ENCODE measurements around the gene TFEB.

The TFEB gene

DNA sequence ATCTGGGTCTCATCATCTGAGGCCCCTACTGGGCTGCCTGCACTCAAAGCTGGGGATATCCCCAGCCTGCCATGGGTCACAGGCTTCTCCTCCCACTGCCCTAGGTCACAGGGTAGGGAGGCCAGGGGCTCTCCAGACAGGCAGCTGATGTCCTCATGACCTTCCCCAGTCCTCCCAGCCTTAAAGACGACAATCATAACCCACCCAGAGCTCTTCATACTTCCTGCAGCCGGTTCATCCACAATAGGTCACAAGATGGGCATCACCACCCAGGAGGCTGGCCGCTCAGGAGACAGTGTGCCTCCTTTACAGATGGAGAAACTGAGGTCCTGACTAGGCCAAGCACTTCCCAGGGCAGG is 15.2 kb downstream of the TFEB start:
- Histone ChIP-seq H3K27me3 (ENCODE audit: control insufficient read depth in 1 of 2, insufficient read depth in 2 of 2, low read length in 2 of 2) (no peaks in the 10 kb centered on the region), H3K4me3 (ENCODE audit: low read length in 2 of 2) (no peak overlapping the region), H3K27ac (ENCODE audit: low read length) (no peak overlapping the region), H3K36me3 (ENCODE audit: control insufficient read depth in 2 of 2, insufficient read depth in 2 of 2, low read length in 2 of 2) (no peaks in the 10 kb centered on the region), H3K9me3 (ENCODE audit: control insufficient read depth in 2 of 2, low read length in 2 of 2) (no peaks in the 10 kb centered on the region), H3K9ac (ENCODE audit: low read length in 2 of 2) (no peak overlapping the region), H3K4me1 (ENCODE audit: control insufficient read depth, insufficient read depth, low read length) (peaks cover 39% of the 10 kb centered on the region)

DNA sequence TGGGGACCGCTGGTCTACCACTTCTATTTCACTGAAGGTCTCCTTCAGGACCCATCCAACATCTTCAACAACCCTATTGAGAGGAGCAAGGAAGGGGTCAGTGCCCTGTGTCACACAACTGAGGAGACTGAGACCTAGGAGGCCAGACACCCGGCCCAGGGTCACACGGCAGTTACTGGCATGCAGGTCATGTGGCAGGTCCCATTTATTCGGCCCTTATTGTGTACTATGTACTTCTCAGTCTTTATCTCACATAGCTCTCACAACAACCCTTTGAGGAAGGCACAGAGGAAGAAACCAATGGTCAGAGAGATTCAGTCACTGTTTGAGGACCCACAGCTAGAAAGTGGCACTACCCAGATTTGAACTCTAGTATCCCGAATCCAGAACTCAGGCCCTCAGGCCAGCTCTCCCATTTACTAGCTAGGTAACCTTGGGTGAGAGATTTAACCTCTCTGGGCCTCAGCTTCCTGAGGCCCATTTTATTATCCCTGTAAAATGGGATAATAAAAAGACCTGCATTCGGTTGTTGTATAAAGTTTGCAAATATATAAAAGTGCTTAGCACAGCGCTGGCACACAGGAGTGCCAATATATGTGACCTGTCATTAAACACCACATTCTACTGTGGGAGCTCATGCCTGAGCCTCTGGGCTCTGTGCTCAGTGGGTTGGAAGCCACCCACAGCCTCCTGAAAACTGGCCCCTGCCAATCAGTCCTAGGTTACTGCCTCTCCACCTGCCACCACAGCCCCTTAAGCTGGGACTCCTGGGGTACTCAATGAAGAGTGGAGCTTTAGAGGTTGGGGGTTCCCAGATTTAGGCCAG is 15.8 kb downstream of the TFEB start:
- Histone ChIP-seq H3K27me3 (ENCODE audit: control insufficient read depth in 1 of 2, insufficient read depth in 2 of 2, low read length in 2 of 2) (no peaks in the 10 kb centered on the region), H3K9me3 (ENCODE audit: control insufficient read depth in 2 of 2, low read length in 2 of 2) (no peaks in the 10 kb centered on the region), H3K27ac (ENCODE audit: low read length) (no peak overlapping the region), H3K4me3 (ENCODE audit: low read length in 2 of 2) (no peak overlapping the region), H3K36me3 (ENCODE audit: control insufficient read depth in 2 of 2, insufficient read depth in 2 of 2, low read length in 2 of 2) (no peaks in the 10 kb centered on the region), H3K9ac (ENCODE audit: low read length in 2 of 2) (no peak overlapping the region), H3K4me1 (ENCODE audit: control insufficient read depth, insufficient read depth, low read length) (peaks cover 35% of the 10 kb centered on the region)

DNA sequence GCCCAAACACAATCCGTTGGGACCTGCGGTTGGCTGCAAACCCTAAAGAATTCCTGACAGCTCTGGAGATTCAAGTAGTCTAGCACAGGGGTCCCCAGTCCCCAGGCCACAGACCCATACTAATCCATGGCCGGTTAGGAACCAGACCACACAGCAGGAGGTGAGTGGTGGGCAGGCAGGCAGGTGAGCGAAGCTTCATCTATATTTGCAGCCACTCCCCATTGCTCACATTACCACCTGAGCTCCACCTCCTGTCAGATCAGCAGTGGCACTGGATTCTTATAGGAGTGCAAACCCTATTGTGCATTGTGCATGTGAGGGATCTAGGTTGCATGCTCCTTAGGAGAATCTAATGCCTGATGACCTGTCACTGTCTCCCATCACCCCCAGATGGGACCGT is 16.6 kb downstream of the TFEB start:
- Histone ChIP-seq H3K27me3 (ENCODE audit: control insufficient read depth in 1 of 2, insufficient read depth in 2 of 2, low read length in 2 of 2) (no peaks in the 10 kb centered on the region), H3K4me3 (ENCODE audit: low read length in 2 of 2) (no peak overlapping the region), H3K4me1 (ENCODE audit: control insufficient read depth, insufficient read depth, low read length) (peaks cover 37% of the 10 kb centered on the region), H3K27ac (ENCODE audit: low read length) (no peak overlapping the region), H3K9ac (ENCODE audit: low read length in 2 of 2) (no peak overlapping the region), H3K9me3 (ENCODE audit: control insufficient read depth in 2 of 2, low read length in 2 of 2) (no peaks in the 10 kb centered on the region), H3K36me3 (ENCODE audit: control insufficient read depth in 2 of 2, insufficient read depth in 2 of 2, low read length in 2 of 2) (no peaks in the 10 kb centered on the region)

DNA sequence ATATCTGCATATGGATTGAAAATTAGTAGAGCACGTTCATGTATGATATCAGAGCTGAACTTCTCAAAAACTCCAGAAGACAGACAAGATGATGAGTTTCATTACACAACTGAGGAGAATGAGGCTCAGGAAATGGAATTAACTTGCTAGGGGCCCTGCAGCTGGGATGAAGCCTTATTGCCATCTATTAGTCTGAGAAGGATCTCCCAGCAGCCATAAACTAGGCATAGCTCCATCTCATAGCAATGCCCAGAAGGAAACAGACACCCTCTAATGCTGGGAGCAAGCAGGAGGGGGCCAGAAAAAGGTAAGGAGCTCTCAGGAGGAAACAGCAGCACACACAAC is 18.0 kb downstream of the TFEB start:
- Histone ChIP-seq H3K4me1 (ENCODE audit: control insufficient read depth, insufficient read depth, low read length) (peaks cover 48% of the 10 kb centered on the region), H3K27me3 (ENCODE audit: control insufficient read depth in 1 of 2, insufficient read depth in 2 of 2, low read length in 2 of 2) (no peaks in the 10 kb centered on the region), H3K9me3 (ENCODE audit: control insufficient read depth in 2 of 2, low read length in 2 of 2) (no peaks in the 10 kb centered on the region), H3K27ac (ENCODE audit: low read length) (no peak overlapping the region), H3K4me3 (ENCODE audit: low read length in 2 of 2) (no peak overlapping the region), H3K36me3 (ENCODE audit: control insufficient read depth in 2 of 2, insufficient read depth in 2 of 2, low read length in 2 of 2) (no peaks in the 10 kb centered on the region), H3K9ac (ENCODE audit: low read length in 2 of 2) (no peak overlapping the region)

DNA sequence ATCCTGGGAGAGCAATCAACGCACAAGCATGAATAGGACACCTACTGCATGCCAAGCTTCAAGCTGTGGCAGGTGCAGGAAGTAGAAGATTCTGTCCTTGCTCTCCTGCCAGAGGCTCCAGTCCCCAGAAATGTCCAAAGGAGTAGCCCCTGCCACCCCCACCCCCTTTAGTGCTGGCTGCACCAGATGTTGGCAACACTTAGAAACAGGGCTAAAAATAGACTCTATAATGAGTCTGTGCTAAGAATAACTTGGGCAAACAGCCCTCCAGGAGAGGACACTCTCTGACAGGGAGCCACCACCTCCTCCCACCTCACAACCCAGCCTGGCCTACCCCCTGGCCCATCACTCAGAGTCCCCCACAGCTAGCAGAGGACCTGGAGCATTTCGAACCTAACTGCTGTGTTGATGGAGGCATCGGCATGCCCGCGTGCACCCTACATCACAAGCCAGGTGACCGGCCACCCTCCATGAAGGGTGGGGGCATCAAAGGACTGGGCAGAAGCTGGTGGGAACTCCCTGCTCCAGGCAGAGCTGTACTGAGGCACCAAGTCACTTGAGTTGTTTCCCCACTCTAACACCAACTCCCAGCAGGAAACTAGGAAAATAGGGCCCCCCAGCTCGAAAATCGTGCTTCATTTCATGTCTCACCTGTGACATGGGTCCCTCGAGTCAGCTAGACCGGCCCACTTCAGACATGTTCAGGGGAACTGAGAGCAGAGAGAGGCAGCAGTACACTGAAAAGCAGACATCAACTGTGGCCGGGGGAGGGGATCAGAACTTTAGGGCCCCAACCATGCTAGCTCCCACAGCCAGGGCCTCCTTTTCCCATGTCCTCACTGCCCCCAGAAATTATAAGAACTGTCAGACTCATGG is 18.7 kb downstream of the TFEB start:
- H3K4me3 ChIP-seq (ENCODE audit: low read length in 2 of 2) = peak overlapping the region in 1 of 2 donors; percentile 29
- no peaks in the 10 kb centered on the region for H3K36me3 ChIP-seq (ENCODE audit: control insufficient read depth in 2 of 2, insufficient read depth in 2 of 2, low read length in 2 of 2)
- no peaks in the 10 kb centered on the region for H3K27me3 ChIP-seq (ENCODE audit: control insufficient read depth in 1 of 2, insufficient read depth in 2 of 2, low read length in 2 of 2)
- H3K27ac ChIP-seq (ENCODE audit: low read length) = no peak overlapping the region
- peaks cover 54% of the 10 kb centered on the region for H3K4me1 ChIP-seq (ENCODE audit: control insufficient read depth, insufficient read depth, low read length)
- no peaks in the 10 kb centered on the region for H3K9me3 ChIP-seq (ENCODE audit: control insufficient read depth in 2 of 2, low read length in 2 of 2)
- H3K9ac ChIP-seq (ENCODE audit: low read length in 2 of 2) = no peak overlapping the region

DNA sequence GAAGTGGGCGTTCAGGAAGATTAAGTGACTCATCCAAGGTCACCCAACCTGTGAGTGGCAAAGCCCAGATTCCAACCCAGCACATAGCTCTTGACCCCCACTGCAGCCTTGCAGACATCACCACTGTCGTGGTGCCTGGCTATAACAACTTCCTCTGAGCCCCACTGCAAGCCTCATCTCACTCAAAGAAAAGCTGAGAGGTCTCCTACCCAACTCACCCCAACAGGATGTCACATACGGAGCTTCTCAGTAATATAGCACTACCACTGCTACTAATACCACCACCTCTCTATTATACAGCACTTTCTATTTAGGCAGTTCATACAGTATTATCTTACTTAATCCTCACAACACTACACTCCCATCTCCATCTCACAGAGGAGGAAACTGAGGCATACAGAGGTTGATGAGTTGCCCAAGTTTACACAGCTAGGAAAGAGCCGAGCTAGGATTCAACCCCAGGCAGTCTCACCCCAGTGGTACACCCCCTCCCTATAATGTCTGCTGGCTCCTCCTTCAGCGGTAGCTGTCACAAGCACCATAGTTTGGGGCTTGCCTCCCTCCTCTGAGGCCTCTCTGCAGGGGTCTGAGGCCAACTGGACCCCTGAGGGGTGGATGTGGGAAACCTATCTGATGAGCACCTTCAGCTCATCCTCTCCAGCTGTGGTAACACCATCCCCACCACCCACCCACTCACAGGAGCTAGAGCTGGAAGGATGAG is 19.5 kb downstream of the TFEB start:
- Histone ChIP-seq H3K9ac (ENCODE audit: low read length in 2 of 2) (no peak overlapping the region), H3K4me1 (ENCODE audit: control insufficient read depth, insufficient read depth, low read length) (peaks cover 61% of the 10 kb centered on the region), H3K27ac (ENCODE audit: low read length) (no peak overlapping the region), H3K36me3 (ENCODE audit: control insufficient read depth in 2 of 2, insufficient read depth in 2 of 2, low read length in 2 of 2) (no peaks in the 10 kb centered on the region), H3K27me3 (ENCODE audit: control insufficient read depth in 1 of 2, insufficient read depth in 2 of 2, low read length in 2 of 2) (no peaks in the 10 kb centered on the region), H3K9me3 (ENCODE audit: control insufficient read depth in 2 of 2, low read length in 2 of 2) (no peaks in the 10 kb centered on the region), H3K4me3 (ENCODE audit: low read length in 2 of 2) (peak overlapping the region in 1 of 2 donors; percentile 29)

DNA sequence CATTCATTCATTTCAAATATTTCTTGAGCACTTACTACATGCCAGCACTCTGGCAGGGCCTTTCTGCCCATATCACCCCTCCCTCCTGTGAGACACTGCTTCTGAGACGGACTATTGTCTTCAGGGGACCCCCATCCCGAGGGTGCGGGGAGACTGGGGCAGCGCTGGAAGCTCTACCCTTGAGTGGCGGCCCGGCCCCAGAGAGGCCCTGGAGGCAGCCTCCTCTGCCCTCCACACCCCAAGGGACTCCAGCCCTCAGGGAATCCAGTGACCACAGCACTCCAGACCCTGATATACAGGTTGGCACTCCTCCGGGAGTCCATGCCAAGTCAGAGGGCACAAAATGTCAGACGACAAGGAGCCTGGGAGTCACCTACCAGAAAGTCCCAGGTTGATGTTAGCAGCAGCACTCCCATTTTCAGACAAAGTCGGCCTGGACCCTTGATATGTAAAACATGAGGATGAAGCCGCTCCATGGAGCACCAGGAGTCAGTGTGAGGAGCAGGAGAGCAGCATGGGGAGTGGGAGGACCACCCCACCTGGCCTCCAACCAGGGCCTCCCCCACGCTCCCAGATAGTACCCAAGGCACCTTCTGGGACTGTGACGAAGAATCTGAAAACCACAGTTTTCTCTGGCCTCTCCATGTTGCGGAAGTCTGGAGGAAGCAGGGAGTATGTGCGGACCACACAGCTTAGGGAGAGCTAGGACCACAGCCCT is 20.7 kb downstream of the TFEB start:
- H3K27ac ChIP-seq (ENCODE audit: low read length) = no peak overlapping the region
- no peaks in the 10 kb centered on the region for H3K36me3 ChIP-seq (ENCODE audit: control insufficient read depth in 2 of 2, insufficient read depth in 2 of 2, low read length in 2 of 2)
- H3K27me3 ChIP-seq (ENCODE audit: control insufficient read depth in 1 of 2, insufficient read depth in 2 of 2, low read length in 2 of 2) = no peaks in the 10 kb centered on the region
- peaks cover 61% of the 10 kb centered on the region for H3K4me1 ChIP-seq (ENCODE audit: control insufficient read depth, insufficient read depth, low read length)
- H3K9me3 ChIP-seq (ENCODE audit: control insufficient read depth in 2 of 2, low read length in 2 of 2) = no peaks in the 10 kb centered on the region
- H3K4me3 ChIP-seq (ENCODE audit: low read length in 2 of 2) = no peak overlapping the region
- no peak overlapping the region for H3K9ac ChIP-seq (ENCODE audit: low read length in 2 of 2)

DNA sequence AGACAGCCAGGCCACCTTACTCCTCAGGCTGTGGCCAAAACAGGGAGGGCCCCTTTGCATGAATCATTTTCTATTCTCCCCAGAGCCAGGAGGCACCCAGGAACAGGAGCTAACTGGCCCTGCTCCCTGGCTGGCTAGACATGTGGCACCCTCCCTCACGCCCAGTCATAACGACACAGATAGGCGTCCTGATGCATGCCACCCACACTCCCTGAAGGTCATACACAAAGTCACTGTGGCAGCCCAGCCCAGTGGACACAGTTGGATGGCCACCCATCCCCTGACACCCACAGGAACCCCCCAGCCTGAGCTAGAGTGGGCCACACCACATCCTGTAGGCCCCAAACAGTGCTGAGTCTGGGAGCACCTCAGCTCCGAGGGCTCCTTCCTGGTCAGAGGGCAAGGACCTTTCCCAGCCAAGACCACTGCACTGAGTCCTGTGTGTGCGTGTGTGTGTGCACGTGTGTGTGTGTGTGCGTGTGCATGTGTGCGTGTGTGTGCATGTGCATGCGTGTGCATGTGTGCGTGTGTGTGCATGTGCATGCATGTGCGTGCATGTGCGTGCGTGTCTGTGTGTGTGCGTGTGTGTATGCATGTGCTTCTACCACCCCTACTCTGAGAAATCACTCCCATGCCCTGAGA is 21.6 kb downstream of the TFEB start:
- no peaks in the 10 kb centered on the region for H3K36me3 ChIP-seq (ENCODE audit: control insufficient read depth in 2 of 2, insufficient read depth in 2 of 2, low read length in 2 of 2)

DNA sequence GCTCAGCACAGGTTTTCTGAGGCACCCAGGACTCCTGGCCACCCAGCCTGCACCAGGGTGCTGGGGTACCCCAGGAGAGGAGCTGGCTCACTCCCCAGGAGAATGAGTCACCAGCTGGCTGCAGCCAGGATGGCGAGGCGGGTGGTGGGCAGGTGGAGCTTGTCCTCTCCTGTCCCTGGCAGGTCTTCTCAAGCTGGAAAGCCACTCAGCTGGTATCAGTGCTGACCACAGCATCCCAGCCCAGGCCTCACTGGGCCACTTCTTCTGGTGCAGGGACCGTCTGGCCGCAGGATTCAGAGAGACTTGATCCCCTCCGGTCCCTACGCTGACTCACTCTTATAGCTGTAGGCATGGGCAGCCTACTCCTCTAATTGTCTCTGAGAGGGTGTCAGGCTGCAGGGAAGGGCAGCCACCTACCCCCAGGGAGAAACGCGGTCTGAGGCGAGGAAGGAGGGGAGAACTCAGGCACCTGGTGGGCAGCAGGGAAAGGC is 22.2 kb downstream of the TFEB start:
- Histone ChIP-seq H3K27me3 (ENCODE audit: control insufficient read depth in 1 of 2, insufficient read depth in 2 of 2, low read length in 2 of 2) (no peaks in the 10 kb centered on the region), H3K4me1 (ENCODE audit: control insufficient read depth, insufficient read depth, low read length) (peaks cover 59% of the 10 kb centered on the region), H3K36me3 (ENCODE audit: control insufficient read depth in 2 of 2, insufficient read depth in 2 of 2, low read length in 2 of 2) (no peaks in the 10 kb centered on the region), H3K9me3 (ENCODE audit: control insufficient read depth in 2 of 2, low read length in 2 of 2) (no peaks in the 10 kb centered on the region), H3K9ac (ENCODE audit: low read length in 2 of 2) (peak overlapping the region in 1 of 2 donors; percentile 21), H3K4me3 (ENCODE audit: low read length in 2 of 2) (peak overlapping the region in 1 of 2 donors; percentile 40), H3K27ac (ENCODE audit: low read length) (peak overlapping the region; percentile 84)

More for the DNA sequence above, 21.6 kb downstream of the TFEB start:
- Histone ChIP-seq H3K4me1 (ENCODE audit: control insufficient read depth, insufficient read depth, low read length) (peaks cover 59% of the 10 kb centered on the region), H3K27ac (ENCODE audit: low read length) (peak overlapping the region; percentile 84), H3K4me3 (ENCODE audit: low read length in 2 of 2) (peak overlapping the region in 1 of 2 donors; percentile 8), H3K9ac (ENCODE audit: low read length in 2 of 2) (peak overlapping the region in 1 of 2 donors; percentile 21), H3K27me3 (ENCODE audit: control insufficient read depth in 1 of 2, insufficient read depth in 2 of 2, low read length in 2 of 2) (no peaks in the 10 kb centered on the region), H3K9me3 (ENCODE audit: control insufficient read depth in 2 of 2, low read length in 2 of 2) (no peaks in the 10 kb centered on the region)

All from stomach smooth muscle (tissue), 2 donors.